ENCODE data around the gene PHF20.

DNA sequence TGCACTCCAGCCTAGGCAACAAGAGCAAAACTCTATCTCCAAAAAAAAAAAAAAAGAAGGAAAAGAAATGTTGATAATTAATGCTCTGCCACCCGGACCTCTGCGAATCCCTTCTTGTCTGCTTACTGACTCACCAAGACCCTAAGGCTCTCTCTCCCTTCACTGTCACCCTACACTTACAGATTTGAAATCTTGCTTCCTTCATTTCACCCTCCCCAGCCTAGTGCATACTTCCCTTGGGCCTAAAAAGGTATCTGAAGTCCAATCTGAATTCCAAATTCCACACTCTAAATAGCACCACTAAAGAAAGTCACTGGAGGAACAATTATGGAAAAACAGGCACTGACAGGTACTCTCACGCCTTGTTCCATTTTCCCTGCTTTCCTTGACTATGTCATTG is 9.4 kb upstream of the PHF20 start:
- TF ChIP-seq POLR2AphosphoS5 (IDR thresholded peaks at IDR 0.05; ENCODE audit: insufficient read depth, low read depth, low read length) = no peak
- TF ChIP-seq, protein P1, sequence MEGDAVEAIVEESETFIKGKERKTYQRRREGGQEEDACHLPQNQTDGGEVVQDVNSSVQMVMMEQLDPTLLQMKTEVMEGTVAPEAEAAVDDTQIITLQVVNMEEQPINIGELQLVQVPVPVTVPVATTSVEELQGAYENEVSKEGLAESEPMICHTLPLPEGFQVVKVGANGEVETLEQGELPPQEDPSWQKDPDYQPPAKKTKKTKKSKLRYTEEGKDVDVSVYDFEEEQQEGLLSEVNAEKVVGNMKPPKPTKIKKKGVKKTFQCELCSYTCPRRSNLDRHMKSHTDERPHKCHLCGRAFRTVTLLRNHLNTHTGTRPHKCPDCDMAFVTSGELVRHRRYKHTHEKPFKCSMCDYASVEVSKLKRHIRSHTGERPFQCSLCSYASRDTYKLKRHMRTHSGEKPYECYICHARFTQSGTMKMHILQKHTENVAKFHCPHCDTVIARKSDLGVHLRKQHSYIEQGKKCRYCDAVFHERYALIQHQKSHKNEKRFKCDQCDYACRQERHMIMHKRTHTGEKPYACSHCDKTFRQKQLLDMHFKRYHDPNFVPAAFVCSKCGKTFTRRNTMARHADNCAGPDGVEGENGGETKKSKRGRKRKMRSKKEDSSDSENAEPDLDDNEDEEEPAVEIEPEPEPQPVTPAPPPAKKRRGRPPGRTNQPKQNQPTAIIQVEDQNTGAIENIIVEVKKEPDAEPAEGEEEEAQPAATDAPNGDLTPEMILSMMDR (IDR thresholded peaks at IDR 0.05; ENCODE audit: extremely low read depth in 1 of 2, insufficient read depth in 1 of 2, low read depth in 1 of 2, low read length in 2 of 2) = no peak
- no peak for TF ChIP-seq MYC (IDR thresholded peaks at IDR 0.05; ENCODE audit: low read depth, low read length)
- no peak for TF ChIP-seq FOS (IDR thresholded peaks at IDR 0.05; ENCODE audit: borderline replicate concordance, insufficient read depth, low read length)
- TF ChIP-seq EZH2 (IDR thresholded peaks at IDR 0.05; ENCODE audit: borderline replicate concordance, low read depth, low read length, severe bottlenecking) = no peak
